NB4 (cell line): ENCODE measurements around the gene ADAM29.

Source experiments
- CTCF ChIP-seq: IDR thresholded peaks from one replicate; pipeline ENCODE4 v1.5.1; 2012; ENCODE audit warnings: low read depth, low read length
- POLR2A ChIP-seq: IDR thresholded peaks from 2 replicates; pipeline ENCODE4 v1.6.1; 2011; ENCODE audit warnings: mild to moderate bottlenecking; ENCODE audit not compliant: insufficient read length; ENCODE audit errors: extremely low read depth

GRCh38 chr4:174928575-174929253 is 10.6 kb downstream of the ADAM29 start:
- no peak for TF ChIP-seq CTCF
- no peak for TF ChIP-seq POLR2A
